Hepatocyte (in vitro differentiated cells): ENCODE results near the gene CDC42BPA.

Experiments
- CTCF ChIP-seq: fragments of 200-600 bp; sonication (generic); IDR thresholded peaks from 2 replicates; pipeline ENCODE4 v1.5.1; 2016; ENCODE audit warnings: antibody characterized with exemption, mild to moderate bottlenecking; ENCODE audit not compliant: poor library complexity
- EZH2 ChIP-seq: fragments of 200-600 bp; sonication (generic); IDR thresholded peaks from 2 replicates; pipeline ENCODE4 v1.6.1; 2016; ENCODE audit warnings: antibody characterized with exemption, mild to moderate bottlenecking, borderline replicate concordance
- EZH2phosphoT487 ChIP-seq: fragments of 200-600 bp; sonication (generic); IDR thresholded peaks from one replicate; pipeline ENCODE4 v1.6.1; 2018; ENCODE audit warnings: antibody characterized with exemption, mild to moderate bottlenecking, low read depth, moderate library complexity; ENCODE audit not compliant: unreplicated experiment, severe bottlenecking

GRCh38 chr1:226974544-226975258 lies 343.6 kb downstream of the CDC42BPA start:
- TF ChIP-seq CTCF = no peak
- TF ChIP-seq EZH2 = no peak
- no peak for TF ChIP-seq EZH2phosphoT487
